ENCODE measurements around the gene ZNF45. TPM values are rescaled to one million over a fixed set of nuclear protein-coding genes. Genes with fewer than 3 reads are reported as not detected.

The ZNF45 gene
- total and polyA plus RNA-seq, 8 donors: 0.89 to 17.1 (median 4.3) TPM

- Histone ChIP-seq H3K36me3 (no peaks in the 10 kb centered on the region), H3K27ac (no peak overlapping the region), H3K9me3 (peaks cover 0 to 28% (median 16%) of the 10 kb centered on the region in 4 donors), H3K27me3 (no peaks in the 10 kb centered on the region), H3K4me1 (no peaks in the 10 kb centered on the region), H3K4me3 (no peak overlapping the region)
- 49 to 78% (median 64%) methylated on average over 5 of the region's 5 CpGs for WGBS, 5 donors
- TF ChIP-seq EP300 (IDR thresholded peaks at IDR 0.05): no peak
- TF ChIP-seq POLR2AphosphoS5 (IDR thresholded peaks at IDR 0.05): no peak
- TF ChIP-seq CTCF (IDR thresholded peaks at IDR 0.05): no peak
- no peak for TF ChIP-seq POLR2A (IDR thresholded peaks at IDR 0.05)
- intact Hi-C loops (cut with DNase I; ENCODE audit: low total_unique reads): no loop called here
- no peak for DNase-seq
Measured at GRCh38 chr19:43941209-43941608, 6.1 kb upstream of the ZNF45 start.

- H3K27me3 ChIP-seq: no peaks in the 10 kb centered on the region
- DNase-seq: no peak
- no peaks in the 10 kb centered on the region for H3K36me3 ChIP-seq
- 75 to 80% (median 77%) methylated on average over 4 of the region's 4 CpGs for WGBS, 5 donors
- peaks cover 0 to 3% (median under 1%) of the 10 kb centered on the region in 4 donors for H3K4me1 ChIP-seq
- H3K4me3 ChIP-seq: no peak overlapping the region
- H3K27ac ChIP-seq: no peak overlapping the region
- peaks cover 0 to 25% (median 15%) of the 10 kb centered on the region in 4 donors for H3K9me3 ChIP-seq
- intact Hi-C loops (cut with DNase I; ENCODE audit: low total_unique reads): no loop called here
- TF ChIP-seq POLR2AphosphoS5 (IDR thresholded peaks at IDR 0.05) (no peak), POLR2A (IDR thresholded peaks at IDR 0.05) (no peak), CTCF (IDR thresholded peaks at IDR 0.05) (no peak), EP300 (IDR thresholded peaks at IDR 0.05) (no peak)
Measured at GRCh38 chr19:43940719-43941118, 5.6 kb upstream of the ZNF45 start.

GRCh38 chr19:43939557-43940260 is 4.6 kb upstream of the ZNF45 start:
- Histone ChIP-seq H3K4me1 (peaks cover 0 to 7% (median 3%) of the 10 kb centered on the region in 4 donors), H3K27me3 (no peaks in the 10 kb centered on the region), H3K36me3 (no peaks in the 10 kb centered on the region), H3K9me3 (peaks cover 0 to 25% (median 10%) of the 10 kb centered on the region in 4 donors), H3K4me3 (no peak overlapping the region), H3K27ac (no peak overlapping the region)
- WGBS, 5 donors: 46 to 70% (median 69%) methylated on average over 3 of the region's 3 CpGs
- intact Hi-C loops (cut with DNase I; ENCODE audit: low total_unique reads): no loop called here
- no peak for DNase-seq
- no peak for TF ChIP-seq POLR2A (IDR thresholded peaks at IDR 0.05)

- DNase-seq: peak in 1 of 2 donors; percentile 41
- H3K36me3 ChIP-seq: peaks cover 13 to 21% (median 20%) of the 10 kb centered on the region in 4 donors
- intact Hi-C loops (cut with DNase I; ENCODE audit: low total_unique reads): no loop called here
- H3K27me3 ChIP-seq: no peaks in the 10 kb centered on the region
- 33 to 62% (median 55%) methylated on average over 5 of the region's 5 CpGs for WGBS, 5 donors
- H3K27ac ChIP-seq: no peak overlapping the region
- TF ChIP-seq EP300 (IDR thresholded peaks at IDR 0.05) (no peak), CTCF (IDR thresholded peaks at IDR 0.05) (no peak), POLR2A (IDR thresholded peaks at IDR 0.05) (no peak), POLR2AphosphoS5 (IDR thresholded peaks at IDR 0.05) (no peak)
- H3K4me3 ChIP-seq: no peak overlapping the region
- H3K9me3 ChIP-seq: peaks cover 0 to 20% (median 9%) of the 10 kb centered on the region in 4 donors
- peaks cover 8 to 24% (median 18%) of the 10 kb centered on the region in 4 donors for H3K4me1 ChIP-seq
Measured at GRCh38 chr19:43936188-43936587, 1.1 kb upstream of the ZNF45 start.
